GM21786 (cell line): ENCODE measurements around the gene GPRIN1.

Experiments used
- ATAC-seq: cut with Tn5 transposase; IDR thresholded peaks from one replicate; pipeline ENCODE4 v1.9.1; 2021; ENCODE audit not compliant: unreplicated experiment

The GPRIN1 gene

DNA sequence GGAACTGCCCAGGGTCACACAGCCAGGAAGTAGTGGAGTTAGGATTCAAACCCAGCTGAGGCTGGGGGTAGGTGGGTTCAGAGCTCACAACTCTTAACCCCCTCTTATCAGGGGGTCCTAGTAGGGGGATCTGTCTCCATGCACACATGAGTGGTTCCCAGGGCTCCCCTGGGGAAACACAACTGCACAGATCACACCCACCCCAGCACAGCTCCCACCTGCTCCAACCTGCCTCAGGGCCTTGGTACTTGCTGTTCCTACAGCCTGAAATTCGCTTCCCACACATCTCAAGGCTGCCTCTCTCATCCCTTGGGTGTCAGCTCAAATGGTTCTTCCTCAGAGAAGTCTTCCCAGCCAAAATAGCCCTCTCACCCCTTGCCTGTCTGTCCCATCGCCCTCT is 15.6 kb upstream of the GPRIN1 start:
- no peak for ATAC-seq

DNA sequence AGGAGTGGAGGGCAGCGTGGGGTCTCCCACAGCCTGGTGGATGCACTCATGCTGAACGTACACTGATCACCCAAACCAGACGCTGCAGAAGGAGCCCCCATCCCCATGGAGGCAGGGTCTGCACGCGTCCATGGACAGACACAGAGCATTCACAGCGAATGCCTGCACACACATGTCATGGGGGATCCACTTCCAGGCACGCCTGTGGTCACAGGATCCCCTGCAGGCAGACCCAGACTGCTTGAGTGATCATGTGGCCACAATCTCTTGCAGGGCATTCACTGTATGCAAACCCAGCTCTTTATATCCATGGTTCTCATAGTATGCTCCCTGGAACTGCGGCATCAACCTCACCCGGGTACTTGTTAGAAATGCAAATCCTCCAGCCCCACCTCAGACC is 15.0 kb upstream of the GPRIN1 start:
- ATAC-seq: no peak

DNA sequence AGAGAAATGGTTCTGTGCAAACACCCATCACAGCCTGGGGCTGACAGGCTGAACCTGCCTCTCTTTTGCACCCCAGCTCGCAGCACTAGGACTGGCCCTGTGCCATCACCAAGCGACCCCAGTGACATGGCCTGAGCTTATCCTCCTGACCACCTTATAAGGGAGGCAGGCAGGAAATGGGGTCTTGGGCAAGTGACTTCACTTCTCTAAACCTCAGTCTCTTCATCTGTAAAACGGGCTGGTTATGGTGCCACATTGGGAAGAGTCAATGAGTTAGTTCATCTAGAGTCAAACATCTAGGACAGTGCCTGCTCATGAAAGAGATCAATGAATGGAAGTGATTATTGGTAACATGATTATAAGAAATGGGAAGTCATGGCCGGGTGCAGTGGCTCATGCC is 14.2 kb upstream of the GPRIN1 start:
- no peak for ATAC-seq

DNA sequence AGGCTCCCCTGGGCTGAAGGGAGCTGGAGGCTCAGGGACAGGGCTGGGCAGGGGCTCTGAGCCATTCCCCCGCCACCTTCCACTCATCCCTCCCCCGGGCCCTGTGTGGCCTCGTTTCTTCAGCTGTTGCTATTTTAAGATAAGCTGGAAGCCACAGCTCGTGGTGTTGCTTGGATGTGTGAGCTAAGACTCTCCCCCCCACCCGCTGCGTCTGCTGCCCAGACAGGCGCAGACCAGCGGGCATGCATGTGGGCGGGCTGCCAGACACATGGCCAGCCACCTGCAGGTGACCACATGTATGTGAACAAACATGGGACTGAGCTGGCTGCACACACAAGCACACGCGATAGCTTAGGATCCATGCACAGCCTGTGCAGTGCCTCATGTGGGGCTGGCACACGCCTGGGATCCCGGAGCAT is 11.7 kb upstream of the GPRIN1 start:
- no peak for ATAC-seq

DNA sequence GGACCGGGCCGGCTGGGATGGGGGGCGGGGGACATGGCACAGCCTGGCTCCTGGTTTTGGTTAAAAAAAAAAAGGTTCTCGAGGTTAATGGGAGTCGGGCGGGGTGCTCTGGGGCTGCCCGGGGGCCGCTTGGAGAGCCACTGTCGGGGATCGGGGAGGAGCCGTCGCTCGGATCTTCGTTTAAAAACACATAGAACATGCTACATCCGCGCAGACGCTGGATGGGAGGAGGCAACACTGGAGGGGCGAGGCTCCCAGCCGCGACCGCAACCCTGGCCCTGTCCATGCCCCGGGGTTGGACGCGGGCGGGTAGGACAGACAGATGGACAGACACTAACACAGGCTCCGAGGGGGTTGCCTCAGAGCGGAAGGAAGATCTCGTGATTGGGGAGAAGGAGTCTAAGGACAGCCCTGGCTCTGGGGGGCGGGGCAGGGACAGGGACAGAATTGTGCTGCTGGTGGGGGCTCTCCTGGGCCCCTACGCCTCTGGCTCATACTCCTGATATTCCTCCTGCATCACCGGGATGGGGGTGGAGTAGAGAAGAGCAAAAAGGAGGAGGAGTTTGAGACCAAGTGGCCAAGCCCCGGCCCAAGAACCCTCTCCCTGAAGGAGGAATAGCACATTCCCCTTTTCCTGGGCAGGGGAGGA is 10.5 kb upstream of the GPRIN1 start:
- ATAC-seq: no peak

DNA sequence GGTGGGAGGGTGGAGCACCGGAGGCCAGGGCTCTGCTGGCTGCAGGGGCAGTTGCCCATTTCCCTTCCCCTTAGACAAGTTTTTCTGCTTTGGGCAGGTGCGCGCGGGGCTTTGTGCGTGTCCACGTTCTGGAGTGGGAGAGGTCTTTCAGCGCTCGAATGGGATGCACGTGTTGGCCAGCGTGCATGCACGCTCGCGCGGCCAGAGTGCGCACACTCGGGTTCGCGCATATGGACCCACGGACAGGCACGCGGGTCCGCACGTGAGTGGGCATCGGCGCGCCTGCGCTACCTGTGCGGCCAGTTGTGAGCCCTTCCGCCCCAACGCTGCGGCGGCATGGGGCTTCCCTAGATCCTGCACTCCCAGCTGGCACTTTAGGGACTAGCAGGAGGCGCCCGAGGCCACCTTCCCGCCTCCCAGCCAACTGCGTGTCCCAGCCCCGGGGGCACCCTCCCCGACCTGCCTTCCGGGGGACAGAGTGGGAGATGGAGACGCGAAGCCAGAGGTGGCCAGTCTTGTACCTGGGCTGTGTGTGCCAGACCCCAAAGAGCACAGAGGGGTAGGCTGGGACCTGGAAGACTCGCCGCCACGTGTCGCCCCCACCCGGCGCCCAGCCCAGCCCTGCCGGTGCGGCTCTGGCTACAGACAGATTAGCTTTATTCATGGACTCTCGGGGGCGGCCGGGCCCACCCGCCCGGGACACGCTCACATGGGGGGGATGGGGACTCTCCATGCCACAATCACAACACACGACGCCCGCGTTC is 9.8 kb upstream of the GPRIN1 start:
- no peak for ATAC-seq

DNA sequence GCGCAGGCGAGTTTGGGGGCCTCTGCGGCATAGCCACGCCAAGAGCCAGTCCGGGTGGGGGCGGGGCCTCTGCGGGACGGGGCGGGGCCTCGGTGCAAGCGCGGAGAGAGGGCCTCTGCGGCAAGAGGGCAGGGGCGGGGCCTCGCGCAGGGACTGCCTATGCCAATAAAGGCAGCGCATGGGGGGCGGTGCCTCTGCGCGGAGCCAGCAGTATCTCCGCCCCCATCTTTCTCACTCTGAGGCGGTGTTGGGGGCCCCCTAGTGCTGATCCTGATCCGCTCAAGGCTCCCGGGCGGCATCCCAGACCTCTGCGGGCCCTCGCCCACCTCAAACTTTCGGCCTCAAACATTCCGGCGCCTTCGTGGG is 9.2 kb upstream of the GPRIN1 start:
- peak; percentile 75 for ATAC-seq

DNA sequence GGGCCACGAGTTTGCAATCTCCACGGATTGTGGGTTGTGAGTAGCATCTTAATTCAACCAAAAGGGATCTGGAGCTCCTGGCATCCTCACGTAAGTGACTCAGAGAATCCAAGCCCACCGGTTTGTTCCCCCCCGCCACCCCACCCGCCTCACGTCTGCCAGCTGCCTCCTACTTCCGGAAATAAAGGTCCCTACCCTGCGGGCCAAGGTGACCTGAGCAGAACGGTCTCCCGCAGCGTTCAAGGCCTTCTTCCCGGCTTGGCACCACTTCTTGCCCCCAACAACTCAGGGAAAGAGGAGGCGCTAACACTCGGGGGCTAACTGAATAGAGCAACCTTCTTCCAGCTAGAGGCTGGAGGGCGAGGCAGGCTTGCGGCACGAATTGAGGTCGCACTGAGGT is 8.8 kb upstream of the GPRIN1 start:
- ATAC-seq: no peak

DNA sequence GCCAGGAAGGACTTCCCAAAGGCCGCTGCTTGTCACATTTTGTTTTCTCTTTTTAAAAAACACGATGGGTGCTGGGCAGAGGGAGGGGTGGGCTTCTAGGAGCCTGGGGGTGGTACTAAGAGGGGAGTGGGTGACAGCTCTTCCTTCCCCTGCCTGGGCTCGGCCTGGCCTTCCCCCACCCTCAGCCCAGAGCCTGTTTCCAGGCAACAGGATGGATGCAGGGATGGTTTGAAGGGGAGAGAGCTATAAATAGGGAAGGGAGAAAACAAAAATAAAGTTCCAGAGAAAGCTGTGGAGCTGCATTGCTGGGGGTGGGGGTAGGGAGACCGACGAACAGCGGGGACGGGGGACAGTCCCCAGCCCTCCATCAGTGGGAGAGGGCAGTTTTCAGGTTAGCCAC is 6.6 kb upstream of the GPRIN1 start:
- ATAC-seq: no peak

DNA sequence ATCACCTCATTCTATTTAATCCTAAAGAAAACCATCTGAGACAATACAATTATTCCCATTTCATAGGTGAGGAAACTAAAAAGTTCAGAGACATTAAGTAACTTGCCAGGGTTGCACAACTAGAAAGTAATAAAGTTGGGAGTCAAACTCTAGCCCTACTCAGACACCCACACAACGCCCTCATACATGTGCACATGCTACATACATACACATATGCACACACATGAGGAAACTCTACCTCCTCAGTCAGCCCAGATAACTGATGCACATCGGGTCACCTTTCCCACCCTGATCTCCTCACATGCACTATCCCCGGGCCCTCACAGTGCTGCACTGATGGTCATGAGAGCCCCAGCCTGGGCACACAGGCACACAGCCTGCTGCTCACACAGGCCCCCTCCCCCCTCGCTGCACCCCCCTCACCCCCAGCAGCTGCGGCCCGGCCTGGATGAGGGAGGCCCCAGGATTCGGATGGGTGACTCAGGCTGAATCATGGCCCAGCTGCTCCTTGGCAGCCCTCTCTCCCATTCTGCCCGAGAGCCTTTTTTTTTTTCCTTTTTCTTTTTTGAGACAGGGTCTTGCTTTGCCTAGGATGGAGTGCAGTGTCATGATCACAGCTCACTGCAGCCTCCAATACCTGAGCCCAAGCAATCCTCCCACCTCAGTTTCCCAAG is 5.0 kb upstream of the GPRIN1 start:
- ATAC-seq: no peak

DNA sequence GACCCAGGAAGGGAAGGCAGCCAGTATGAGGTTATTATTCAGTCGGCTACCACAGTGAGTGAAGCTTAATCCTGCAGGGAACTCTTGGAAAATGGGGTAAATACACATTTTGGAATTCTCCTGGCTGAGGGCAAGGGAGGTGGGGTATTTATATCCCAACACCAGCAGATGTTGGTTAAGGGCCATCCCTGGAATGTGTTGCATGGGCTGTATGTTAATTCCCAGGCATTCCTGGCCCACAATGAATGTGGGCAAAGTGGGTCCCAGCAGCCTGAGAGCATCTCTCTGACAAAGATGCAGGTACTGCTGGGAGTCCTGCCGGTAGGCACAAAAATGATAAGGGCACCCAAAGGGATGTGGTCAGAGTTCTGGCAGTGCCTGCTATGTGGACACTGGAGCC is 2.9 kb upstream of the GPRIN1 start:
- no peak for ATAC-seq

DNA sequence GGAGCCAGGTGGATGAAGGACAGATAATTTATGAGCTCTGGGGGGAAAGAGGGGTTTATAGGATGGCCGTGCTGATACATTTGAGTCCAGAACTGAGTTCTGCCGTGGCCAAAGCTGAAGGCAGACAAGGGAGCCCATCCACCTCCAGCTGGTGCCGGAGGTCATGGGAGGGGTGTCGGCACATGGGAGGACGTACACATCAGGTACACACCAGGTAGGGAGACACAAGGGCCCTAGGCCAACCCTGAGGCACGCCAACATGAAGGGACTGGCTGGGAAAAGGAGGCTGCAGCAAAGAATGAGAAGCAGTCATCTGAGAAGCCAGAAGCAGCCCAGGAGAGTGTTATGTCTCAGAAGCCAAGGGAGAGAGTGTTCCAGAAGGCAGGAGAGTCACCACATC is 2.1 kb upstream of the GPRIN1 start:
- no peak for ATAC-seq

DNA sequence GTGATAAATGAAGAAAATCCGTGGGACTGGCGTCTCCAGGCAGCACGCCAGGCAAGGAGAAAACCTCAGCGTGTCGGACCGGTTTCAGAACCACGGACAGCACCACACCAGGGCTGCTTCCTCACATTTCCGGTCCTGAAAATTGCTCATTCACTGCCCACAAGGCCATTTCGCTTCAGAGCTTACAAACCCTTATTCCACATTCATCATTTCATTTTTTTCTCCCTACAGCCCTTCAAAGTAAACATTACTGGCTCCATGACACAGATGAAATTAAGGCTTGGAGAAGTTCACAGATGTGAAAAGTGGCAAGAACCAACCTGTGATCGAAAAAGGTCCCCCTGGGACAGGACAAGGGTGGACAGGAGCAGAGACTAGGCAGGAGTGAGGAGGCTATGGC is 1.5 kb upstream of the GPRIN1 start:
- ATAC-seq: no peak

DNA sequence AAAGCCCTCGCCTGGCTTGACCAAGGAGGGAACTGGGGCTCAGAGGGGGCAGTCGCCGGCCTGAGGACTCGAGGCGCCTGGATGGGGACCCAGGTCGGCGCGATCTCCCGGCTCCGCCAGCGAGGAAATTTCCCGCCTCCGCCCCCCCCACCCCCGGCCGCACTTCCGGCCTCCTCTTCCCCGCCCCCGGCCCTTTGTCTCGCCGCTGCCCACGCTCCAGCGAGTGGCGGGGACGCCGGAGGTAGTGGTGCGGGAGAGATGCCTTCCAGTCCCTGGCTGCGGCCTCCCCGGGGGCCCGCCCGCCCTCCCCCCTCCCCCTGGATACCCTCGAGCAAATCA is 448 bp upstream of the GPRIN1 start:
- no peak for ATAC-seq

DNA sequence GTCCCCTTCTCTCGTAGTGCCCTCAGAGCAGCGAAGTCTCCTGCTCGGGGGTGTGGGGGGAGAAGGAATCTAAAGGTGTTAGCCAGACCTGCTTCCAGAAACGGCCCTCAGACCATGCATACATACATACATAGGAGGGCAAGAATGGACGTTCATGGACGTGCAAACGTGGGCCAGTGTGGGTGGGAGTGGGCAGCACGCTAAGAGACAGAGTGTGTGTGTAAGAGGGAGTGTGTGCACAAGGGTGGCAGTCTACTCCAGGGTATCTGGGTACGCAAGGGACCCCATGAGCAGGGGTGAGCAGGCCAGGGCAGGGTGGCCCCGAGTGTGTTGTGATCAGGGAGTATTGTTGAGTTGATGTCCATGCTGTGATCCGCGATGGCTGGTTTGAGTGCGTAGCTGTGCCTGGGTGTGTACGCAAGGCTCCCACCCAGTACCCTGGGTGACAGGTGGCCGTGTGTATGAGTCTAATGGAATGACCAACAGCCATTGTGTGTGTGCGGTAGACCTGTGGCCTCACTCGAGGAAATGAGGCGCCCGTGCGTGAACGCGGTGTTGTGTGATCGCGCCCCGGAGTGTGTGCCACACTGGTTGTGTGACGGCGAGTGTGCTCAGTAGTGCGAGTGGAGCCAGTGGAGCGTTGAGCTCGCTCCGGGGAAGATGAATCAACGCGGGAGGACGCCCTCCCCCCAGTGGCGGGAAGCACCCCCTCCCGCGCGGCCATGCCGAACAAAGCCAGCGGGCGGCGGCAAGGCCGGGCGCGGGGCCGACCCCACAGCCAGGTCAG is 826 bp downstream of the GPRIN1 start:
- peak; percentile 20 for ATAC-seq

DNA sequence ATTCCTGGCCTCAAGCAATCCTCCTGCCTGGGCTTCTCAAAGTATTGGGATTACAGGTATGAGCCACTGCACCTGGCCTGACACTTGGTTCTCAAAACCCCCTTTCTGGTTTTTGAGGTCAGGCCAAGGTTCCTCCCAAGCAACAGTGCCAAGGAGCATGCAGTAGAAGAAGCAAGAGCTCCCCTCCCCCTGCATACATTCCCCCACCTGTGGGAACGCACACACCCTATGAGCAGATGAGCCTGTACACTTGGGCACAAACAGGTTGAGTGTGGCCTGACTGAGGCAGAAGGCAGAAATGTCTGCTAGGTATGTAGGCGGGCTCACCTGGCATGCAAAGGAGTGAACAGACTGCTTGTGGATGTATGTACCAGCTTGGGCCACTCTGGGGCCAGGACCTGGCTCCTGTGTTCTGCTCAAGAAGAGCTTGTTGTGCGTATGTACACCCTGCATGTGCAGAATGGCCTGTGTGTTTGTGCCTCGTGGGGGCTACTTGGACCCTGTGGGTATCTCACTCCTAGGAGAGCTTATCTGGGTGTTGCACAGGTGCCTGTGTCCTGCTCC is 1.7 kb downstream of the GPRIN1 start:
- no peak for ATAC-seq

DNA sequence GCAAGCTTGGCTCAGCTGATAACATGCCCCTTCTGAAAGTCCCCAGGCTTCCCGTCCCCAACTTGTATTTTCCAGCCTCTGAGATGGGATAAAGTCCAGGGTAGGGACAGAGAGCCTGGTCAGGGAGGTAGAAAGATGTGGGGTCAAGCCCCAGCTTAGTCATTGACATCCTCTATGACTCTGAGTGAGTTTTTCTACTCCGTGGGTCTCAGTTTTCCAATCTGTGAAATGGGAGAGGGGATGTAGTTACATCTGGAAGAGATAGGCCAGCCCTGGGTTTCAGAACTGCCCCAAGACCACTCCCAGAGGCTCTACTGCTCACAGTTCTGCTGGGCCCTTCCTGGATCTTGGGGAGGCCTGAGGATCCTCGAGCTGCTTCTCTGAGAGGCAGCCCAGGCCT is 3.1 kb downstream of the GPRIN1 start:
- ATAC-seq: no peak

DNA sequence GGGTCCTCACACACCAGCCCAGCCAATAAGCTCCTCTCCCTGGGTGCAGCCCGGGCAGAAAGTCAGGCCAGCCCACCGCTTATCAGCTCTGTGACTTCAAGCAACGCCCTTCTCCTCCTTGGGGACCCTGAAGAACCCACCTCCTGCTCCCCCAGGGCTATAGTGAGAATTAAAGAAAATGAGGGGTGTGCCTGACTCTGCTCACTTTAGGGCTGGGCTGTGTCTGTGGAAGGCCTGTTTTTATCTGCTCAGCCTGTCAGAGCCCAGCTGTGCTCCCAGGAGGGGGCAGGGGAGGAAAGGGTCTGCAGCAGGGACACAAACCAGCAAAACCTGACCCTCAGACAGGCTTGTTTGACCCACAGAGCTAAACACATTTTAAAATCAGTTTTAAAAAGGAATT is 3.9 kb downstream of the GPRIN1 start:
- ATAC-seq: no peak

DNA sequence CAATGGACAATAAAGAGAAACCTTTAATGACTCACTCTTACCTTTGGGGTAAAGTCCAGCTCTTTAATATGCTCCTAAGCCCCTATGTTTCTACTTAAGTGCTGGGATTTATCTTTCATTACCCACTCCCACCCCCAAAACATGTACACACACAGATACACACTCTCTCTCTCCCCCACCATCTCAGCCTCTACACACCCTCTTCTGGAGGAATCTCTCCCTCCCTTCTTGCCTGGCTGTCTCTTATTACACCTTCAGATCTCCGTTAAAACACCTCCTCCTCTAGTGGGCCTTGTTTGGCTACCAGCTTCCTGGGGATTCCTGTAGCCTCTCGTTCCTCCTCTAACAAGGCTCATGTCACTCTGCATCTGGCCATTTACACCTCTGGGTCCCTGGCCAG is 6.9 kb downstream of the GPRIN1 start:
- no peak for ATAC-seq

DNA sequence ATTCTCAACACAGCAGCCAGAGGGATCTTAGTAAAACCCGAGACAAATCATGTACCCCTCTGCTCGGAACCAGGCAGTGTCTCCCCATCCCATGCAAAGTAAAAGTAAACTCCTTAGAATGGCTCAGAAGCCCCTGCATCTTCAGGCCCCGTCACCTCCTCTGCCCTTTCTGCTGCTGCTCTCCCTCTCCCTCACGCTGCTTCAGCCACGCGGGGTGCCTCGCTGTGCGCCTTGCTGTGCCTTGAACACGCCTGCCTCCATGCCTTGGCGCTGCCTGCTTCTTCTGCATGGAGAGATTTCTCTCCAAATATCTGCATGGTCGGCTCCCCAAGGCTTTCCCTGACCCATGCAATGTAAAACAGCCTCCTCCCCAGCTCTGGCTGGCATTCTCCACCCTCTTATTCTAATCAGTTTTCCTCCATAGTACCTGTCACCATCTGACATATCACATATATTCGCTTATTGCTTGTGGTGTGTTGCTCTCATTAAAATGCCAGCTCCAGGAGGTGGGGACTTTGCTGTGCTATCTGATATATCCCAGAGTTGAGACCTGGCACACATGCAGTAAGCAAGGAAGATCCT is 8.0 kb downstream of the GPRIN1 start:
- ATAC-seq: no peak
